CD4-positive, alpha-beta T cell treated with Interleukin-1 beta for 1 hour (primary cell): Measurements from ENCODE around the gene IARS2.
"Not testable (repeated sequence)": the region's sequence is repeated elsewhere in the genome, so short reads cannot be mapped to it uniquely, and the experiment has no call there.

ENCODE experiments used
- DNase-seq, 2 donors: peaks; one replicate each; pipeline ENCODE4 v3.0.0-alpha.2; 2020 to 2022

Gene IARS2

DNA sequence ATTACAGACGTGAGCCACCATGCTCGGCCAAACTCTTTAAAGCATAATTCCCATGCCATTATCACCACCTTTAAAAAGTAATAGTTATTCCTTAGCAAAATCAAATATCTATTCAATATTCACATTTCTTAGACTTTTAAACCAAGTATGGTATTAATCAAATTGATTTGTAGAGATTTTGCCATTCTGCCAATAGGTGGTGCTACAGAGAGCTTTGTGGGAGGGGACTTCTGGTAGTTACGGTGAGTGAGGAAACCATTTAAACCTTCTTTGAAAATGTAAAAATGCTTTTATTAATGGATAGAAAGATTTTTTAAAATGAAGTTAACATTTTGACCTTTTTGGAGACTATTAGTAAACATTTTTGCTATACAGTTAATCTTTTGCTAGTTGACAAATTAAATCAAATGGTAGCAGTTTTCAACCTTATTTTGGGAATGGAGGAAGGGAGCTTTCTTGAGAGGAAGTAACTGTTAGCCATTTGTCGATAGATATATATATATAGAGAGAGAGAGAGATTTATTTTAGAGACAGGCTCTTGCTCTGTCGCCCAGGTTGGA lies 19.3 kb downstream of the IARS2 start:
- DNase-seq, result peak; percentile 5 to 69

DNA sequence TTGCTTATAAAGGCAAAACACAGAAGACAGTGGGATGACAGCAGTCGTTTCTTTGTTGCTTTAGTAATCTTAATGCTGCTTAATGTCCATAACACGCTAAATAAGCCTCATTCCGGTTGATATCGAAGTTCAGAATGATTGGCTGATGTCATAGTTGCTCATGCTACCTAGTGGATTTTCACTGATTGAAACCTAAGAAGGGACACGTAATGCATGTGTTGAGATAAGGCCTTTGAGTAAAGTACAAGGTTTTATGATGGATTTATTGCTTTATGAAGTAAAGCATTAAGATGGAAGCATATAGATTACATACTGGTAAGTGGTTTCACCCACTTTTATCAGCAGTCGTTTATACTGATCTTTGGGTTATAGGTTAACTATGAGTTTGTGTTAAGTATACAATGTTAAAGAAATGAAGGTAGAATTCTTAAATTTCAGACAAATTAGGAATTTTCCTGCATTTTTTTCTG lies 25.1 kb downstream of the IARS2 start:
- no peak for DNase-seq

DNA sequence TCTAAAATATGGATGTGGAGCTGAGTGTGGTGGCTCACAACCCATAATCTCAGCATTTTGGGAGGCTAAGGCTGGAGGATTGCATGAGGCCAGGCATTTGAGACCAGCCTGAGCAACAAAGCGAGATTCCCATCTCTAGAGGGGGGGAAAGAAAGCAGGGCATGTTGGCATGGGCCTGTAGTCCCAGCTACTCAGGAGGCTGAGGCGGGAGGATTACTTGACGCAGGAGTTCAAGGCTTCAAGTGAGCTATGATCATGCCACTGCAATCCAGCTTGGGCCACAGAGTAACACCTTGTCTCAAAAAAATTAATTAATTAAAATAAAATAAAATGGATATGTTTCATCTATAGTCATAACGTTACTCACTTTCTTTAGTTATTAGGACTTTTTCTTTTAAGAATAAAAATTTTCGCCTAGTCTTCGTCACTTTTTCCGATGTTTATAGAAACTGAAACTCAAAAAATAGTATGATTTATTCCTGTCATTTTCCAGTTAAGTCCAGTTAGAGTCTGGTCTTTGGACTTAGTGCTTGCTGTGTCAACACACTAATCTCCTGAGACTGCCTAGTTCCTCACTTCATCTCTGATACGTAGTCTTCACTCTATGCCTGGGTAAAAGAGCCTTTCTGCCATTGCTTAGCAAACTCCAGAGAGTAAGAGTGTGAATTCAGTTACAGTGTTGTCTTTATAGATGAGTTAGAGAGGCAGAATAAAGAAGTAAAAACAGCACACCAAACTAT lies 28.0 kb downstream of the IARS2 start:
- no peak for DNase-seq

DNA sequence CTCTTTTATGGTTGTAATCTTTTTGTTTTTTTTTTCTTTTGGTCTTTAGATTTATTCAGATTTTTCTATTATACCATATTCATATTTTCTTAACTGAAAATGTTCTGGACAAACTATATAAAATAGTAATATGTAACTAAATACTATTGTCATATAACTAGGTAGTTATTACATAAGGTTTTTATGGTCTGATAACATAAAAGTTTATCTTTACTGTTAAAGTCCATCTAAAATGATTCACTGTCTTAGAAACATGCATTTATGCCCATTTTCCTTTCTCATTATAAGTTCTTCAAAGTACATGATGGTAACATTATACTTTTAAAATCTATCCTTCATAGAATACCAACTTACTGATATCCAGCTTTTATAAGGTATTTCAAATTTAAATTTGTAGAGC lies 29.1 kb downstream of the IARS2 start:
- DNase-seq, result no peak

DNA sequence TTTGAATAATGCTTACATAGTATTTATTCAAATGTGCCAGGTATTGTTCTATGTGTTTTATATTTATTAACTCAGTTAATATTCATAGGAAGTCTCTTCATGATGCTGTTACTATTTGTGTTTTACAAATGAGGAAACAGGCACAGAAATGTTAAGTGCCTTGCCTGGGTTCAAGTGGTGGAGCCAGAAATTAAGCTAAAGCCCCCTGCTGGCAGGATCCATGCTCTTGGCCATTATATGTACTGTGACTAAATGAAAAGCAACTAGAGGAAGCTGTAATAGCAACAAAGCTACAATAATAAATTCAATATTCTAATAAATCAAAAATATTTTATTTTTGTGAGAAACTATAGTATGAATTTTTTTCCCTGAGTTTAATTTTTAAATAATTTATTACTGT lies 30.0 kb downstream of the IARS2 start:
- peak in 1 of 2 donors; percentile 6 for DNase-seq

DNA sequence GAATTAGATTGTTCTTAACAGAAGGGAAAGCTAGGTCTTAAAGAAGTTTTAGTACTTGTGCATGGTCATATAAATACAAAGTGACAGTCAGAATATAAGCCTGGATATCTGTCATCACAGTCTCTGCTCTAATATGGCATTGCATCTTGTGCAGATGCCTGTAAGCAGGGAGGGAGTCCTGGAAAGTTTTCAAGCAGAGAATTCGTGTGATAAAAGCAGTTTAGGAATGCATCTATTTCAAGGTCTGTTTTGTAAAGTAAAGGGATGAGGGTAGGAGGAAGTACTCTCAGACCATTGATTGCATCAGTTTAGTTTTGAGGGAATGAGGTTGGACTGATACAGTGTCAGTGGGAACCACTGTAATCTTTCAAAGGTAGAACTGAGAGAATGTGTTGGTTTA lies 30.6 kb downstream of the IARS2 start:
- DNase-seq, result no peak

DNA sequence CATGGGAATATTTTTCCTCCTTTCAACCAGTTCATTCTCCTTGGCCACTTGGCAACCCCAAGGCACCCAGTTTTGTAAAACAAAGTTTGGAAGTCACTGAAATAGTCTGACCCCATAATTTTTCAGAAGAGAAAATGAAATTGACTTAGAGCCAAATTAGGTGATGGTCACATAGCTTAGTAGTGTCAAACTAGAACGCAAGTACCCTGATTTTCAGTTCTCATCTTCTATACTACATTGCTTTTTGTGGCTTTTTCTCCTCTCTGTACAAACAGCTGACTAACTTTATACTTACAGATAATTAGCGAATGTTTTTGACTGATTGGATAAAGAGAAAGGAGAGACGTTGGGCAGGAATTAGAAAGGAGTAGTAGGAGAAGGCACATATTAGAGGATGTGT lies 33.1 kb downstream of the IARS2 start:
- no peak for DNase-seq

DNA sequence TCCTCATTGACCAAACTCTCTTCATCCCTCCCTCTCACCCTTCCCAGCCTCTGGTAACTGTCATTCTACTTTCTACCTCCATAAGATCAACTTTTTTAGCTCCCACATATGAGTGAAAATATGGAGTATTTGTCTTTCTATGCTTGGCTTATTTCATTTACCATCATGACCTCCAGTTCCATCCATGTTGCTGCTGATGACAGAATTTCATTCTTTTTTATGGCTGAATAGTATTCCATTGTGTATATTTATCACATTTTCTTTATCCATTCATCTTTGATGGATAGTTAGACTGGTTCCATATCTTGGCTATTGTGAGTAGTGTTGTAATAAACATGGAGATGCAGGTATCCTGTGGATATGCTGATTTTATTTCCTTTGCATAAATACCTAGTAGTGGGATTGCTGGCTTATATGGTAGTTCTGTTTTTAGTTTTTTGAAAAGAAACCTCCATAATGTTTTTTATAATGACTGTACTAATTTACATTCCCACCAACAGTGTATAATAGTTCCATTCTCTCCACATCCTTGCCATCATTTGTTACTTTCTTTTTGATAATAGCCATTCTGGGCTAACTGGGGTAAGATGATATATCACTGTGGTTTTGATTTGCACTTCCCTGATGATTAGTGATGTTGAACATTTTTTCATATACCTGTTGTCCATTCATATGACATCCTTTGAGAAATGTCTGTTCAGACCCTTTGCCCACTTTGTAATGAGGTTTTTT lies 35.7 kb downstream of the IARS2 start:
- no peak for DNase-seq

DNA sequence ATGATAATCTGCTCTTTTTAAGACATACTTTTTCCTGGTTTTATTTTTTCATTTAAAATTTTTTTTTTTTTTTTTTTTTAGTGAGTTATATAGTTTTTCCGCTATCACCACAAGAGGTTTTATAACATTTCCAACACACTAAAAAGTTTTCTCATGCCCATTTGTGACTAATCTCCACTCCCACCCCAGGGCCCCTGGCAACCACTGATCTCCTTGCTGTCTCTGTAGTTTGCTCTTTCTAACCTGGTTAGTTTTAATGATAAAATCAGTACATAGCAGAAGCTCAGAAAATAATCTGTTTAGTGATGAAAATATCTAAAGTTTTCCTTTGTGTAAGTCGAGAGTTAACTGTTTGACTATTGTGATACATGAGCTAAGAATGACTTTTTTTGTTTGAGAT lies 41.8 kb downstream of the IARS2 start:
- no peak for DNase-seq

DNA sequence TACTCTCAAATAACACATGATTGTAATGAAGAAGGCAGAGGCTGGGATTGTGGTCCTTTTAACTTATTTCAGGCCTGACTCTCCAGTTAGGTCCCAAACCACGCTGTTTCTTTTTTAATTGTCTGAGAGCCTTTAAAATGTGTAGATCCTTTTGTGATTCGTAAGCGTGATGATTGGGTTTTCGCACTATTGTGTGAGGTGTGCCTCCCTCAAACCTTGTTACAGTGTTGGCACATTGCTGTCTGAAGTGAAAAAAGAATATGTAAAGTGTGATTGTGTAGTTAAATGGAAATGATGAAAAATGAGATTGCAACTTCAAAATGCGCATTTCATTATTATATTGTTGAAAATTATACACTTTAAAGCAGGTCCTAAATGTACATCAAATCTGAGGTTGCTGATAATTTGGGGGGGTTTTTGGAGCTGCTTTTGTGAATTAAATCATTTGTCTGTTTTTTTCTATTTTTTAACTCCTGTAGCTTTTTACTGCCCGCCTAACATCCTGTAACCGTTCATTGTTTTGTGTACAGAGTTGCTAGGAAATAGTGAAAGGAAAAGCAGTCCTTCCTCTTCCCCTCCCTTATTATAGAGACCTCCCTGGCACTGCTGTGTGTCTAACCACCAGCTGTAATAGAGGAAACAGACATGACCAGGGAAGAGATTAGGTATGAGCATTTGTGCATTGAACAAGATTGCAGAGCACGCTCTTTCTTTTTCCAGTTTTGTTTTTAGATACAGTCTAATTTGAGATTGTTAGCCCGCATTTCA lies 43.3 kb downstream of the IARS2 start:
- peak; percentile 4 to 53 for DNase-seq

DNA sequence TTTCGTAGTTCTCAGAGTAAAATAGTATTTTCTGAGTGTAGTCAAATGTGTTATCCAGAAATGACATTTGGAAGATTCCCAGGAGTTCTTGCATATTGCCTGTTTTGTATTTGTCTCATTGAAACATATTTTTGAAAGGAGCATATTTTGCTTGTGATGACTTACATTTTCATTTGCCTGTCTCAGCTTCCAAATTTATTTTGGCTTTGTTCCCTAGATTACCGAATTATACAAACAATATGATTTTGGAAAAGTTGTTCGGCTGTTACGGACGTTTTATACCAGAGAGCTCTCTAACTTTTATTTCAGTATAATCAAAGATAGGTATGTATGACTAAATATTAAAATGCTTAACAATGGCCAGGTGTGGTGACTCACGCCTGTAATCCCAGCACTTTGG lies 46.0 kb downstream of the IARS2 start:
- DNase-seq, result no peak

DNA sequence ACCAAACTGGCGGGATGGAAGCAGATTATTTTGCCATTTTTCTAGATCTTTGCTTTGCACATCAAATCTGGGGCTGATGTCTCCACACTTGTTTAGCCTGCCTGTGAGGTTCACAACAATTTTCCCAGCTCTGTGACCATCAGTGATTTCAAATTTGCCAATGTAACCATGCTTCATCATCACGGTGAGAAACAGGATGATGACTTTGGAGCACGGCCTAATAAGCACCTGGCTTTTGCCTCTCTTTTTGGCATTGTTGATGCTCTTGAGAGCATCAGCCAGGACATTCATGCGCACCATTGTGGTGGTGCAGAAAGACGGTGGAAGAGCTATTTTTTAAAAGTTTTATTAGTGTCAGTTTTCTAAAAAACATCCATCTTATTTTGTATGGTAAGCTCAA lies 50.1 kb downstream of the IARS2 start:
- DNase-seq, result no peak

DNA sequence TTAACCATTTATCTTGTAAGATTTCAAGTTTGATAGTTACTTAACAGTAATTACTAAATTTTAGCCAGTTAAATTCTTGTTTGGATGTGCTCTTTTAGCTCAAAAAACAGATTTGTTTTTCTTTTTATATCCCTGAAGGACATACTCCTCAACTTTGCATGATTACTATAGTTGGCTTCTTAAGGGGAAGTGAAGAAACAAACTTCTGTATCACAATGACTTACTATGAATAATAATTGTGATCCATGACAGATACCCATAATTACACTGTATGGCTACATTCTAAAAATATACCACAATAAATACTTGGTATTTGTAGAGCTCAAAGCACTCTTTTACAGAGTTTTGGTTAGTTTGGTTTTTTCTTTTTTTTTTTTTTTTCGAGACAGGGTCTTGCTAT lies 55.8 kb downstream of the IARS2 start:
- no peak for DNase-seq

DNA sequence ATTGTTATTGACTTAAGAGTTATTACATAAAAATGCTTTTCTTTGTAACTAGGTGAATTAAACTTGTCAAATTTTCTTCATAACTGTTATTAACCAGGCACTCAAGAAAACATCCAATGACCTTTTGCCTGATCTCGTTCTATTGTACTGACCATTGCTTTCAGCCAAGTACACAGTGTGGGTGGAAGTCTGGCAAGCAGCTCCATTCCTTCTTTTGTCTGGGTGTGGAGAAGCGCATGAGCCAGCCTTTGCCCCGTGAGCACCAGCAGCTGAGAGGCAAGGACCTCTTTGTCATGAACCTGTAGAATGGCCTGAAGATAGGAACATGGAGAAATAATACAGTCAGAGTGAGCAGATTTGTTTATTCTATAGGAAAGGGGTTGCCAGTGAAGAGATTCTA lies 57.5 kb downstream of the IARS2 start:
- no peak for DNase-seq

DNA sequence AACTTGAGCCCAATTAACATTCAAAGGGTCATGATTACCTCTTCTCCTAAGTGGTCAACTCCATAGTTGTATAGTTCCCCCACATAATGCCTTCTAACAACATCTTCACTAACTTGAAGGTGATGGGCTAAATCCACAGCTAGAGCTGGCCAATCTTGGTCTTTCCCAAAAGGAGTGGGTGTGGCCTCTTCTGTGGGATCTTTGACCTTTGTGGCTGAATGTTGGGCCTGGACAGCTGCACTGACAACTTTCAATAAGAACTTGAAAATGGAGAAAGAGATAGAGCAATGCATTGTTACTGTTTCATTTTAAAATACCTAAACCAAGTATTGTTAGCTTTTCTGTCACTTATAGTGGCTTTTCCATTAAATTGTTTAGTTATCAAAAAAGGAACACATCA lies 59.2 kb downstream of the IARS2 start:
- DNase-seq, result no peak

DNA sequence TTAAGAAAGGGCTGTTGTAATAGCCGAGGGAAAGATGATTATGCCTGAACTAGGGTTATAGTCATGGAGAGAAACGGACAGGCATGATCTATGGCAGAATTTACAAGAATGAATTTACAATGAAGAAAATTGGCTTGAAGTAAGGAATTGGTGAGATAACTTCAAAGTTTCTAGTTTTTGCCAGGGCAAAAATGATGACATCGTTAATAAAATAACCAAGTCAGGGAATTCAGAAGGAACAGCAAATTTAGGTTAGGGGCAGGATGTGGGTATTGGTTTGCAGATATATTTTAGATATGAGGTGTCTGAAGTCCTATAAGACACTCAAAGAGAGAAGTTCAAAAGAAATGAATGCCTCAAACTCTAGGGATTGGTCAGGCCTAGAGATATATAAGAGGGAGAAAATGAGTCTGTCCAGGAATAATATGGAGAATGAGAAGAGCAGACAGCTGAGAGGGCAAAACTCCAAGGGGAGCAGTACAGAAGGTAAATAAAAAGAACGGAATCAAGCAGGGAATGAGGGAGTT lies 62.8 kb downstream of the IARS2 start:
- no peak for DNase-seq

DNA sequence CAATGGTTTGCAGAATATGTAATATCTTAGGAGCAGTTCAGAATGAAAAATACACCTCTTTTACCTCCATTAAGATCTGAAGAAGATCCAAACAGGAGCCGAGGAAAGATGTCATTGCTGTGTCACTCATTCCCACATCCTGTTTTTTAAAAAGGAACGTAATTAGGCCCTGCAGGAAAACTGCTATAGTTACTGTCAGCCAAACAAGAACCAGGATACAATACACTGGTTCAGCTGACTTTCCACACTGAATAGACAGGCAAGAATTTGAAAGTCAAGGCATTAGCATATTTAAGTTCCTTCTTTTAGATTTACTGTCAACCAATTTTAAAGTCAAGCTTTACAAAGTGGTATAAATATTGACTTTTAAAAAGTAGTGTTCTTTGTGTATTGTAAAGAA lies 63.8 kb downstream of the IARS2 start:
- DNase-seq, result no peak

DNA sequence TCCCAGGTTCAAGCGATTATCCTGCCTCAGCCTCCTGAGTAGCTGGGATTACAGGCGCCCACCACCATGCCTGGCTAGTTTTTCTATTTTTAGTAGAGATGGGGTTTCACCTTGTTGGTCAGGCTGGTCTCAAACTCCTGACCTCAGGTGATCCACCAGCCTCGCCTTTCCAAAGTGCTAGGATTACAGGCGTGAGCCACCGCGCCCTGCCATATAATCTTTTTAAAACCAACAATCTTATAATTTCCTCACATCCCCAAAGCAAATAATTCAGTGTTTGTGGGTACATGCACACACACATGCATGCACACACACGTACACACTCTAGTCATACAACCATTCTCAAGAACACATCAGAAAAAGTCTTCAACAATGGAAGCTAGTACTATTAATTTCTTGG lies 64.6 kb downstream of the IARS2 start:
- not testable (repeated sequence) for DNase-seq

DNA sequence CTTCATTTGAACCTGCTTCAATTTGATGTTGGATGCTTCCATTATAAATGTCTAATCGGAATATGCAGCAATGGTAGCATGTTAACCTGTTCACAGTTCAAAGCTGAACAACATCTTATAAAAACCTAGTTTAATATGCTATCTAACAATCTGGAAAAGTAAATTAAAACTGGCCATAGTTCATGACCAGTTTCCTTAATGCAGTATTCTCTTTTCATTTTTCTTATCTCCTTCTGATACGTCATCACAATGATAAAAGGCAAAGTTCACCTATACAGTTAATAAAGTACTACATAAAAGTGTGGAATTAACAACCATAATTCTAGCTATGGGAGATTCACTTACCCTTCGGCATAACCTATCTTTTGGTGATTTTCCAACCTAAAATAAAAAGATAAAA lies 65.1 kb downstream of the IARS2 start:
- DNase-seq, result no peak

DNA sequence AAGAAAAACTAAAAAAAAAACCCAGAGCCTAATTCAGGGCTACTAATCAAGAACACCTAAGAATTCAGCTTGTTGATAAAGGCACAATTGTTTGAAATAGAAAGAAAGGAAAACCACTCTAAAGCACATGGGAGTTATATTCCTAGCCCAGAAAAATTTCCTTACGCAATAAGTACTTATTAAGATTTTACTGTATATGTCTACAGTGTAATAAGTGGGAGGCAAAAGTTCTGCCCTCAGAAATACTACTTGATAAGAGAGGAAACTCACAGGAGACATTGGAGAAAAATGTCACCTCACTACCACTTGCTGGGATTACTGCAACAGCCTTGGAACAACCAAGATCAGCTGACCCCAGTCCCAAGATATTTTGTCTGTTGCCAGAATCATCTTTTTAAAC lies 66.1 kb downstream of the IARS2 start:
- DNase-seq, result no peak

DNA sequence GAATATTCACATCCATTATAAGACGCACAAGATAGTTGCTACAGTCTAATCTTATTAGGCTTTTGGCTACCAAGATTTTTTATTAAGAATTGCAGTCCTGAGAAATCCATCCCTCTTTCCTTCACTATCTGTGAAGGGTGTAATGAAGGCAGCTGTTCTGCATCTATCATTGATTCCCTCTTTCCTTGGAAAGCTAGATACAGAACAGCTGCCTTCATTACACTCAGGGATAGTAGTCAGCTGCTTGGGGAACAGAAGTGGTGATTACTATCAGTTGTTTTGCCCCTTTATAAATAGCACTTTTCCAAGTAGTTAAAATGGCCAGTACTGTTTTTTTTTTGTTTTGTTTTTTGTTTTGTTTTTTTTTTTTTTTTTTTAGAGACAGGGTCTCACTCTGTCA lies 70.2 kb downstream of the IARS2 start:
- no peak for DNase-seq

DNA sequence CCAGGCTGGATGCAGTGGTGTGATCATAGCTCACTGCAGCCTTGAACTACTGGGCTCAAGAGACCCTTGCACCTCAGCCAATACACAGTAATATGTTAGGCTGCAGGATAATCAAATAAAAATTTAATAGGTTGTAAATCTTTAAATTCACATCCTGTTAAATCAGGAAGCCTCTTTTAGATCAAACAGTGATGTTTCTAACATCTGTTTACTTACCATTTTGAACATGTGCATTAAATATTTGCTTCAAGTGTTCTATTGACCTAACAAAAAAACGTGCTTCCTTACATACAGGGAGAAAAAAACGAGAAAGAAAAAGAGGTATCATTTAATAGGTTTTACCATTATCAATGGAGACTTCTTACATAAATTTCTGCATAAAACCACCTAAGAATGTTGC lies 70.6 kb downstream of the IARS2 start:
- DNase-seq, result no peak

DNA sequence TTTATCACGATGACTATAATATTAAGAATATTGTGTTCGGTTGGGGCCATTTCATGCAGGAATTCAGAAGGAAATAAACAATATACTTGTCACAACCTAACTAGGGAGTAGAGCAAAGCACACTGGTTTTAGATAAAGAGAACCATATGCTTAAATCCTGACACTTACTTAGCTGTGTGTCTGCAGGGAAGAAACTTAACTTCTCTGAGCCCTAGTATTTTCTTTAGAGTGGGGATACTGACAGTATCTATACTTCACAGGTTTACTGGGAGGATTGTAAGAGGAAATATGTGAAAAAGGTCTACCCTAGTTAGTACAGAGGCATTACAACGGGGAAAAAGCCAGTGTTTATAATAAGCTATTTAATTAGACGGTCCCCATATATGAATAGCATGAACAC lies 72.9 kb downstream of the IARS2 start:
- DNase-seq, result no peak
